ENCODE data around the gene NDUFS7. TPM values are rescaled to one million over a fixed set of nuclear protein-coding genes. Genes with fewer than 3 reads are reported as not detected.

Gene NDUFS7
- polyA plus RNA-seq (ENCODE audit: insufficient read length in 12 of 12), result 10 to 100 TPM in 11 of 12 donors, not detected in 1; 44.5 to 91.2 (median 61.1) TPM
- long read RNA-seq, donor 1, transcript NDUFS7-202 (7 exons, 2,818 nt), result minor isoform, 7 of 91 reads
- long read RNA-seq, donor 1, transcript NDUFS7-201 (8 exons, 1,039 nt), result major isoform, 56 of 91 reads
- long read RNA-seq, donor 1, transcript NDUFS7-217 (1 exons, 3,743 nt), result minor isoform, 5 of 91 reads
- long read RNA-seq, donor 1, partial matches to known transcripts, result 22 of 91 reads
- long read RNA-seq, donor 1, other reads (novel, unspliced or antisense), result 0 of 91 reads
- long read RNA-seq, donor 2, transcript NDUFS7-201 (8 exons, 1,039 nt), result major isoform, 48 of 92 reads
- long read RNA-seq, donor 2, transcript NDUFS7-217 (1 exons, 3,743 nt), result minor isoform, 22 of 92 reads
- long read RNA-seq, donor 2, partial matches to known transcripts, result 19 of 92 reads
- long read RNA-seq, donor 2, other reads (novel, unspliced or antisense), result 0 of 92 reads
- long read RNA-seq, donor 3, transcript NDUFS7-217 (1 exons, 3,743 nt), result minor isoform, 19 of 63 reads
- long read RNA-seq, donor 3, transcript NDUFS7-201 (8 exons, 1,039 nt), result major isoform, 34 of 63 reads
- long read RNA-seq, donor 3, partial matches to known transcripts, result 9 of 63 reads
- long read RNA-seq, donor 3, other reads (novel, unspliced or antisense), result 0 of 63 reads
- long read RNA-seq, donor 4, transcript NDUFS7-201 (8 exons, 1,039 nt), result major isoform, 23 of 36 reads
- long read RNA-seq, donor 4, transcript NDUFS7-217 (1 exons, 3,743 nt), result minor isoform, 5 of 36 reads
- long read RNA-seq, donor 4, partial matches to known transcripts, result 6 of 36 reads
- long read RNA-seq, donor 4, other reads (novel, unspliced or antisense), result 0 of 36 reads
- long read RNA-seq, donor 5, transcript NDUFS7-201 (8 exons, 1,039 nt), result major isoform, 78 of 154 reads
- long read RNA-seq, donor 5, transcript NDUFS7-217 (1 exons, 3,743 nt), result minor isoform, 42 of 154 reads
- long read RNA-seq, donor 5, partial matches to known transcripts, result 19 of 154 reads
- long read RNA-seq, donor 5, other reads (novel, unspliced or antisense), result 11 of 154 reads
- long read RNA-seq, donor 6, transcript NDUFS7-201 (8 exons, 1,039 nt), result major isoform, 25 of 43 reads
- long read RNA-seq, donor 6, transcript NDUFS7-202 (7 exons, 2,818 nt), result minor isoform, 6 of 43 reads
- long read RNA-seq, donor 6, partial matches to known transcripts, result 8 of 43 reads
- long read RNA-seq, donor 6, other reads (novel, unspliced or antisense), result 0 of 43 reads
- long read RNA-seq, donor 7, transcript NDUFS7-201 (8 exons, 1,039 nt), result major isoform, 24 of 33 reads
- long read RNA-seq, donor 7, transcript NDUFS7-217 (1 exons, 3,743 nt), result minor isoform, 9 of 33 reads
- long read RNA-seq, donor 7, partial matches to known transcripts, result 0 of 33 reads
- long read RNA-seq, donor 7, other reads (novel, unspliced or antisense), result 0 of 33 reads
- long read RNA-seq, donor 8, transcript NDUFS7-217 (1 exons, 3,743 nt), result minor isoform, 21 of 724 reads
- long read RNA-seq, donor 8, transcript NDUFS7-201 (8 exons, 1,039 nt), result major isoform, 66 of 724 reads
- long read RNA-seq, donor 8, partial matches to known transcripts, result 625 of 724 reads
- long read RNA-seq, donor 8, other reads (novel, unspliced or antisense), result 5 of 724 reads
- long read RNA-seq, donor 9, transcript NDUFS7-201 (8 exons, 1,039 nt), result major isoform, 30 of 45 reads
- long read RNA-seq, donor 9, transcript NDUFS7-217 (1 exons, 3,743 nt), result minor isoform, 14 of 45 reads
- long read RNA-seq, donor 9, partial matches to known transcripts, result 0 of 45 reads
- long read RNA-seq, donor 9, other reads (novel, unspliced or antisense), result 0 of 45 reads
- long read RNA-seq, donor 10, transcript NDUFS7-217 (1 exons, 3,743 nt), result minor isoform, 21 of 665 reads
- long read RNA-seq, donor 10, transcript NDUFS7-201 (8 exons, 1,039 nt), result major isoform, 56 of 665 reads
- long read RNA-seq, donor 10, partial matches to known transcripts, result 161 of 665 reads
- long read RNA-seq, donor 10, other reads (novel, unspliced or antisense), result 423 of 665 reads
- long read RNA-seq, donor 11, transcript NDUFS7-217 (1 exons, 3,743 nt), result minor isoform, 12 of 96 reads
- long read RNA-seq, donor 11, transcript NDUFS7-201 (8 exons, 1,039 nt), result major isoform, 56 of 96 reads
- long read RNA-seq, donor 11, partial matches to known transcripts, result 24 of 96 reads
- long read RNA-seq, donor 11, other reads (novel, unspliced or antisense), result 0 of 96 reads

GRCh38 chr19:1383312-1384084, at the start of gene NDUFS7:
Gene NDUFS7 (plus strand): TSS chr19:1383907. CDS start chr19:1383927, 20 bp downstream.
- peak; percentile 95 for DNase-seq

GRCh38 chr19:1336079-1336684, 47.5 kb upstream of the NDUFS7 start:
- no peak for DNase-seq

- no peak for DNase-seq
Measured at GRCh38 chr19:1340681-1341469, 42.8 kb upstream of the NDUFS7 start.

GRCh38 chr19:1343041-1343440, 40.7 kb upstream of the NDUFS7 start:
- no peak for DNase-seq

GRCh38 chr19:1349211-1349610, 34.5 kb upstream of the NDUFS7 start:
- DNase-seq, result no peak

- DNase-seq, result no peak
Measured at GRCh38 chr19:1350867-1351266, 32.8 kb upstream of the NDUFS7 start.

GRCh38 chr19:1351381-1351851, 32.3 kb upstream of the NDUFS7 start:
- no peak for DNase-seq

- DNase-seq, result no peak
Measured at GRCh38 chr19:1353144-1353543, 30.6 kb upstream of the NDUFS7 start.

- DNase-seq, result no peak
Measured at GRCh38 chr19:1354970-1355567, 28.6 kb upstream of the NDUFS7 start.

- peak; percentile 45 for DNase-seq
Measured at GRCh38 chr19:1355568-1356507, 27.9 kb upstream of the NDUFS7 start.

- no peak for DNase-seq
Measured at GRCh38 chr19:1356508-1356865, 27.2 kb upstream of the NDUFS7 start.

- DNase-seq, result no peak
Measured at GRCh38 chr19:1357531-1358109, 26.1 kb upstream of the NDUFS7 start.

GRCh38 chr19:1360126-1360817, 23.4 kb upstream of the NDUFS7 start:
- no peak for DNase-seq

GRCh38 chr19:1360818-1361461, 22.8 kb upstream of the NDUFS7 start:
- peak; percentile 78 for DNase-seq

Measured in muscle of arm (tissue), 14 donors.